Sigmoid colon (tissue), 7 donors: ENCODE measurements around the gene ALG3. TPM values are rescaled to one million over a fixed set of nuclear protein-coding genes. Genes with fewer than 3 reads are reported as not detected.
A peak's percentile ranks its signal among the peaks of the same experiment; 100 is the strongest.

ENCODE experiments used
- DNase-seq: peaks from one replicate; pipeline ENCODE4 v3.0.0-alpha.2; 2019
- H3K27ac ChIP-seq, 4 donors: fragments of 200-600 bp; sonication (generic); one replicate each; pipeline ENCODE4 v1.5.1; 2016 to 2019; ENCODE audit warnings: mild to moderate bottlenecking in 1 of 4
- H3K27me3 ChIP-seq, 3 donors: fragments of 200-600 bp; sonication (generic); one replicate each; pipeline ENCODE4 v1.5.1; 2019; ENCODE audit warnings: mild to moderate bottlenecking in 1 of 3
- H3K36me3 ChIP-seq, 4 donors: fragments of 200-600 bp; sonication (generic); one replicate each; pipeline ENCODE4 v1.5.1; 2016 to 2019
- H3K4me1 ChIP-seq, 4 donors: fragments of 200-600 bp; sonication (generic); one replicate each; pipeline ENCODE4 v1.5.1; 2017 to 2019
- H3K4me3 ChIP-seq, 4 donors: fragments of 200-600 bp; sonication (generic); one replicate each; pipeline ENCODE4 v1.5.1; 2017 to 2019; ENCODE audit warnings: mild to moderate bottlenecking in 2 of 4, moderate library complexity in 1 of 4
- H3K9me3 ChIP-seq, 4 donors: fragments of 200-600 bp in 3 of 4; sonication (generic) in 3 of 4; one replicate each; pipeline versions ENCODE4 v1.5.1 to v1.6.1; 2013 to 2019
- EP300 ChIP-seq, 4 donors: sonication (generic); formaldehyde crosslinking; IDR thresholded peaks; one replicate each; pipeline ENCODE4 v1.6.1; 2017; ENCODE audit warnings: antibody characterized with exemption in 4 of 4
- POLR2A ChIP-seq, 2 donors: fragments of 450-650 bp; IDR thresholded peaks; one replicate each; pipeline ENCODE4 v1.6.1; 2016; ENCODE audit warnings: antibody characterized with exemption in 2 of 2, mild to moderate bottlenecking in 2 of 2, moderate library complexity in 2 of 2
- POLR2AphosphoS5 ChIP-seq, 4 donors: sonication (generic); formaldehyde crosslinking; IDR thresholded peaks; one replicate each; pipeline ENCODE4 v1.6.1; 2017; ENCODE audit warnings: antibody characterized with exemption in 4 of 4
- WGBS, 2 donors: extraction: QIAGEN DNeasy Blood & Tissue Kit; methylation state at CpG; one replicate each; pipeline ENCODE4 v1.1.7; 2013; 5-methylcytosine and 5-hydroxymethylcytosine counted together
- intact Hi-C: fragments of 100-400 bp; cut with DNase I; formaldehyde crosslinking; loops from one replicate; pipeline ENCODE4 v1.15.1; 2023
- polyA plus RNA-seq, 3 donors: library from polyadenylated mRNA; stranded (reverse); fragments of 200-250 nt; gene quantifications; one replicate each; pipeline ENCODE4 v1.2.3, GENCODE V29; 2013
- total RNA-seq, 4 donors: library from RNA; depleted of rRNA; stranded (reverse); fragments of >200 nt; gene quantifications; one replicate each; pipeline ENCODE4 v1.1.0, GENCODE V29; 2016
- TF ChIP-seq, protein P1 (sequence below), 4 experiments: fragments of 450-650 bp in 3 of 4; fragments of 200-600 bp in 1 of 4; IDR thresholded peaks; one replicate each; pipeline ENCODE4 v1.5.1; 2016 to 2019; ENCODE audit warnings: antibody characterized with exemption in 4 of 4, mild to moderate bottlenecking in 3 of 4, moderate library complexity in 2 of 4
- donor health status: healthy with polysubstance abuse.
- donor health status: Bipolar disorder and iron deficiency.
- donor health status: healthy.

ALG3 gene
- total and polyA plus RNA-seq, 7 donors, result 9.9 to 46.8 (median 36.0) TPM

DNA sequence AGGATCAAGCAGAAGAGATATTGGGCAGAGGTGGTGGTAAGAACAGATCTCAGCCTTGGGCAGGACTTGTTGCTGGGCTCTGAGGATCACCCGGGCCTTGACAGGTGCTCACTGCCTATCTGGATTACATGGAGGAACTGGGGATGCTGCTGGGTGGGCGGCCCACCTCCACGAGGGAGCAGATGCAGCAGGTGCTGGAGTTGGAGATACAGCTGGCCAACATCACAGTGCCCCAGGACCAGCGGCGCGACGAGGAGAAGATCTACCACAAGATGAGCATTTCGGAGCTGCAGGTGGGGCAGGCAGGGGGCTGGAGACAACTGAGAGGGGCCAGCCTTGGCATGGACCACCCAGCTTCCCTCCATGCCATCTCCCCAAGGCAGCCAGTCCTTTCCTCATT is 34.9 kb upstream of the ALG3 start:
- no peaks in the 10 kb centered on the region for H3K9me3 ChIP-seq
- WGBS, 2 donors, result 89 to 93% methylated on average over 8 of the region's 8 CpGs
- DNase-seq, result no peak
- H3K36me3 ChIP-seq, result no peaks in the 10 kb centered on the region
- TF ChIP-seq, protein P1, sequence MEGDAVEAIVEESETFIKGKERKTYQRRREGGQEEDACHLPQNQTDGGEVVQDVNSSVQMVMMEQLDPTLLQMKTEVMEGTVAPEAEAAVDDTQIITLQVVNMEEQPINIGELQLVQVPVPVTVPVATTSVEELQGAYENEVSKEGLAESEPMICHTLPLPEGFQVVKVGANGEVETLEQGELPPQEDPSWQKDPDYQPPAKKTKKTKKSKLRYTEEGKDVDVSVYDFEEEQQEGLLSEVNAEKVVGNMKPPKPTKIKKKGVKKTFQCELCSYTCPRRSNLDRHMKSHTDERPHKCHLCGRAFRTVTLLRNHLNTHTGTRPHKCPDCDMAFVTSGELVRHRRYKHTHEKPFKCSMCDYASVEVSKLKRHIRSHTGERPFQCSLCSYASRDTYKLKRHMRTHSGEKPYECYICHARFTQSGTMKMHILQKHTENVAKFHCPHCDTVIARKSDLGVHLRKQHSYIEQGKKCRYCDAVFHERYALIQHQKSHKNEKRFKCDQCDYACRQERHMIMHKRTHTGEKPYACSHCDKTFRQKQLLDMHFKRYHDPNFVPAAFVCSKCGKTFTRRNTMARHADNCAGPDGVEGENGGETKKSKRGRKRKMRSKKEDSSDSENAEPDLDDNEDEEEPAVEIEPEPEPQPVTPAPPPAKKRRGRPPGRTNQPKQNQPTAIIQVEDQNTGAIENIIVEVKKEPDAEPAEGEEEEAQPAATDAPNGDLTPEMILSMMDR (IDR thresholded peaks at IDR 0.05), result no peak
- TF ChIP-seq EP300 (IDR thresholded peaks at IDR 0.05) (no peak), POLR2A (IDR thresholded peaks at IDR 0.05) (no peak), POLR2AphosphoS5 (IDR thresholded peaks at IDR 0.05) (no peak)
- intact Hi-C loops, result no loop called here
- H3K4me3 ChIP-seq, result no peak overlapping the region
- no peak overlapping the region for H3K27ac ChIP-seq
- peaks cover 0 to 9% (median 0%) of the 10 kb centered on the region in 3 donors for H3K27me3 ChIP-seq
- H3K4me1 ChIP-seq, result no peaks in the 10 kb centered on the region

DNA sequence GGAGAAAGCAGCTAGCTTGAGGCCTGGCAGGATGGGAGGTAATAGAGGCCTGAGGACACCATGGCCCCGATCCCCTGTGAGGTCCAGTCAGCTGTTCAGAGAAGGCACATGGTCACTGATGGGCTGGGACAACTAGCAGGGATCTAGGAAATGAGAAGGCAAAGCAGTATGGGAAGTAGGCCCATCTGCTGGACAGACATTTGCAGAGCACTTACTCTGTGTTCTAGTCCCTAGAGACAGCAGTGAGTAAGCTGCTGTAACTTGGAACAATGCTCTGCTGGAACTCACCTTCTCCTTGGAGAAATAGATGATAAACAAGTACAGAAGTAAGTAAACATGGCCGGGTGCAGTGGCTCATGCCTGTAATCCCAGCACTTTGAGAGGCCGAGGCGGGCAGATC is 34.2 kb upstream of the ALG3 start:
- TF ChIP-seq POLR2AphosphoS5 (IDR thresholded peaks at IDR 0.05) (no peak), POLR2A (IDR thresholded peaks at IDR 0.05) (no peak), EP300 (IDR thresholded peaks at IDR 0.05) (no peak)
- TF ChIP-seq, protein P1 (IDR thresholded peaks at IDR 0.05), result no peak
- H3K4me1 ChIP-seq, result no peaks in the 10 kb centered on the region
- no peak overlapping the region for H3K4me3 ChIP-seq
- peaks cover 0 to 6% (median 0%) of the 10 kb centered on the region in 3 donors for H3K27me3 ChIP-seq
- WGBS, 2 donors, result 77 to 85% methylated on average over 4 of the region's 4 CpGs
- no peaks in the 10 kb centered on the region for H3K9me3 ChIP-seq
- intact Hi-C loops, result no loop called here
- no peak for DNase-seq
- H3K36me3 ChIP-seq, result no peaks in the 10 kb centered on the region
- no peak overlapping the region for H3K27ac ChIP-seq

DNA sequence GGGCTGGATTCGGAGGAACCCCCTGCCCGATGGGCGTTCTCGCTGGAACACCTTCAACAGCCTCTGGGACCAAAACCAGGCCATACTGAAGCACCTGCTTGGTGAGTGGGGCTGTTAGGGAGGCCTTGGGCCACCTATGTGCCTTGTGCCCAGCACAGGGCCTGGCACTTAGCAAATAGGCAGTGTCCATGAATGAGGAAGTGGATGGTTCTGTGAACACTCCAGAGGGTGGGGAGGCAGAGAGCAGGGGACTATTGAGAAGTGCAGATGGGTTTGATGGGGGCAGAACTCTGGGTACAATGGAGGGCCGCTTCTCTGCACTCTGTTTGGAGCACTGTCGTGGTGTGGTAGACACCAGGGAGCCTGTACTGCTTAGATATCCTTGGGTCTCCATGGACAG is 28.6 kb upstream of the ALG3 start:
- TF ChIP-seq POLR2AphosphoS5 (IDR thresholded peaks at IDR 0.05), result no peak
- no peak for TF ChIP-seq POLR2A (IDR thresholded peaks at IDR 0.05)
- no peak for TF ChIP-seq EP300 (IDR thresholded peaks at IDR 0.05)
- TF ChIP-seq, protein P1 (IDR thresholded peaks at IDR 0.05), result no peak
- intact Hi-C loops, result no loop called here
- H3K4me1 ChIP-seq, result peaks cover 0 to 5% (median 3%) of the 10 kb centered on the region in 4 donors
- H3K27ac ChIP-seq, result no peak overlapping the region
- no peaks in the 10 kb centered on the region for H3K9me3 ChIP-seq
- no peaks in the 10 kb centered on the region for H3K36me3 ChIP-seq
- WGBS, 2 donors, result 91 to 94% methylated on average over 6 of the region's 6 CpGs
- no peak for DNase-seq
- no peak overlapping the region for H3K4me3 ChIP-seq
- H3K27me3 ChIP-seq, result peaks cover 14 to 43% (median 26%) of the 10 kb centered on the region in 3 donors

DNA sequence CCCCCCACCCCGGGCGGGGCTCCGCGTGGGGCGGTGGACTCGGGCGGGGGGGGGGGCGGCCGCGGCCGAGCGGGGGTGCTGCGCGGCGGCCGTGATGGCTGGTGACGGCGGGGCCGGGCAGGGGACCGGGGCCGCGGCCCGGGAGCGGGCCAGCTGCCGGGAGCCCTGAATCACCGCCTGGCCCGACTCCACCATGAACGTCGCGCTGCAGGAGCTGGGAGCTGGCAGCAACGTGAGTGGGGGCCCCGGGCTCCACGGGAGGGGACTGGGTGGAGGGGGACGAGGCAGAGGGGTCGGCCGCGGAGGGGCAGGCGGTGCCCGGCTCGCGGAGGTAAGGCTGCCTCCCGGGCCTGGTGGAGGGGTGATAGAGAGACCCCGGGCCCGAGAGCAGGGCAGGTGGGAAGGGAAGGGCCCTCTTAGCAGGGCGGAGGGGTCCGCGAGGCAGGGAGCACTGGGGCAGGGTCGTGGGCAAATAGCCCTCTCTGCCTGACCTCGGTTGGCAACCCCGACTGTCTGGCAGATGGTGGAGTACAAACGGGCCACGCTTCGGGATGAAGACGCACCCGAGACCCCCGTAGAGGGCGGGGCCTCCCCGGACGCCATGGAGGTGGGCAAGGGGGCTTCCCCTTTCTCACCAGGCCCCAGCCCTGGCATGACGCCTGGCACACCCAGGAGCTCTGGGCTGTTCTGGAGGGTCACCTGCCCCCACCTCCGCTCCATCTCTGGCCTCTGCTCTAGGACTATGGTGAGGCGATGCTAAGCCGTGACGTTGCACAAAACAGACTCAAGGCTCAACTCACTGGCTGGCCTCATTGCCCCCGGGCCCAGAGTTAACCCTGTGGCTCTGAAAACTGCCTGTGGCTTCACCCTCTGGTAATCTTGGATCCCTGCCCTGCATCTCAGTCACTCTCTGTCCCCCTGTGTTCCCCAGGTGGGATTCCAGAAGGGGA is 27.5 kb upstream of the ALG3 start, which contains the start of gene ECE2:
TSS of gene ECE2 (plus strand) at position 62 of the 950 bp plus-strand sequence. CDS start at position 194, 132 bp downstream.
- TF ChIP-seq, protein P1 (IDR thresholded peaks at IDR 0.05), result no peak
- TF ChIP-seq POLR2A (IDR thresholded peaks at IDR 0.05) (no peak), POLR2AphosphoS5 (IDR thresholded peaks at IDR 0.05) (no peak), EP300 (IDR thresholded peaks at IDR 0.05) (no peak)
- Histone ChIP-seq H3K27ac (no peak within 1 kb of the TSS), H3K4me3 (peak within 1 kb of the TSS in 1 of 4 donors; percentile 15), H3K27me3 (peaks cover 14 to 43% (median 26%) of the 10 kb centered on the region in 3 donors), H3K9me3 (no peaks in the 10 kb centered on the region), H3K36me3 (no peaks in the 10 kb centered on the region), H3K4me1 (peaks cover 0 to 5% (median 3%) of the 10 kb centered on the region in 4 donors)
- intact Hi-C loops, result no loop called here
- DNase-seq, result no peak
- WGBS, 2 donors, result 17% methylated on average over 65 of the region's 65 CpGs
